Neural cell (in vitro differentiated cells): ENCODE results near the gene CNTNAP5. TPM values are rescaled to one million over a fixed set of nuclear protein-coding genes. Genes with fewer than 3 reads are reported as not detected.

Source experiments
- H2AFZ ChIP-seq: fragments of 200-600, 300-800 bp; sonication (generic), shearing (Covaris generic); 2 replicates; pipeline ENCODE4 v1.6.0; 2014; ENCODE audit warnings: low read depth, mild to moderate bottlenecking, antibody characterized with exemption, low read length, moderate library complexity
- H3F3A ChIP-seq: fragments of 200-600 bp; shearing (Covaris generic); 2 replicates; pipeline ENCODE4 v1.6.1; 2016; ENCODE audit warnings: mild to moderate bottlenecking, moderate library complexity, mixed read lengths, antibody characterized with exemption, low read length; ENCODE audit not compliant: insufficient read depth, poor library complexity, severe bottlenecking
- H3K27ac ChIP-seq: fragments of 200-600, 300-800 bp; sonication (generic), shearing (Covaris generic); 2 replicates; pipeline ENCODE4 v1.5.1; 2014; ENCODE audit warnings: mild to moderate bottlenecking, low read length, moderate library complexity
- H3K27me3 ChIP-seq: fragments of 300-800, 200-600 bp; sonication (generic), shearing (Covaris generic); 2 replicates; pipeline ENCODE4 v1.6.0; 2014; ENCODE audit warnings: mild to moderate bottlenecking, low read depth, low read length, moderate library complexity; ENCODE audit not compliant: insufficient read depth
- H3K36me3 ChIP-seq: fragments of 300-800, 200-600 bp; sonication (generic), shearing (Covaris generic); 2 replicates; pipeline ENCODE4 v1.5.1; 2014; ENCODE audit warnings: mild to moderate bottlenecking, antibody characterized with exemption, low read length, moderate library complexity; ENCODE audit not compliant: insufficient read depth
- H3K4me2 ChIP-seq: fragments of 300-800, 200-600 bp; sonication (generic), shearing (Covaris generic); 2 replicates; pipeline ENCODE4 v1.6.0; 2014; ENCODE audit warnings: mild to moderate bottlenecking, low read length
- H3K4me3 ChIP-seq: fragments of 300-800, 200-600 bp; sonication (generic), shearing (Covaris generic); 2 replicates; pipeline ENCODE4 v1.5.1; 2014; ENCODE audit warnings: mild to moderate bottlenecking, low read length, moderate library complexity
- H3K79me2 ChIP-seq: fragments of 200-600 bp; shearing (Covaris generic); replicated peaks from 2 replicates; pipeline ENCODE4 v1.6.0; 2014; ENCODE audit warnings: mild to moderate bottlenecking, low read length, moderate library complexity; ENCODE audit not compliant: insufficient read depth
- H3K9ac ChIP-seq: fragments of 300-800, 200-600 bp; sonication (generic), shearing (Covaris generic); 2 replicates; pipeline ENCODE4 v1.6.1; 2016; ENCODE audit warnings: mild to moderate bottlenecking, low read length, mixed read lengths
- H3K9me2 ChIP-seq: fragments of 200-600 bp; shearing (Covaris generic); 2 replicates; pipeline ENCODE4 v1.6.1; 2016; ENCODE audit warnings: mild to moderate bottlenecking, low read length, mixed read lengths; ENCODE audit not compliant: insufficient read depth
- H3K9me3 ChIP-seq: fragments of 200-600, 300-800 bp; sonication (generic), shearing (Covaris generic); 2 replicates; pipeline ENCODE4 v1.6.1; 2016; ENCODE audit warnings: mild to moderate bottlenecking, mixed run types, low read length, moderate library complexity, mixed read lengths
- H4K20me1 ChIP-seq: fragments of 200-600 bp; shearing (Covaris generic); 2 replicates; pipeline ENCODE4 v1.6.1; 2016; ENCODE audit warnings: mild to moderate bottlenecking, mixed run types; ENCODE audit not compliant: insufficient read depth
- CTCF ChIP-seq: fragments of 450-650 bp; IDR thresholded peaks from 2 replicates; pipeline ENCODE4 v1.5.1; 2014; ENCODE audit warnings: antibody characterized with exemption, mild to moderate bottlenecking, moderate library complexity; ENCODE audit not compliant: poor library complexity, severe bottlenecking
- EP300 ChIP-seq: fragments of 450-650 bp; conservative IDR thresholded peaks from 2 replicates; pipeline ENCODE4 v1.6.1; 2014; ENCODE audit warnings: antibody characterized with exemption, mild to moderate bottlenecking, moderate library complexity; ENCODE audit not compliant: poor library complexity, severe bottlenecking
- EZH2 ChIP-seq: fragments of 200-600, 300-800 bp; shearing (Covaris generic), sonication (generic); IDR thresholded peaks from 2 replicates; pipeline ENCODE4 v1.6.1; 2014; ENCODE audit warnings: antibody characterized with exemption, low read length, borderline replicate concordance, mild to moderate bottlenecking; ENCODE audit not compliant: insufficient read depth, poor library complexity, severe bottlenecking
- MXI1 ChIP-seq: fragments of 450-650 bp; conservative IDR thresholded peaks from 2 replicates; pipeline ENCODE4 v1.6.1; 2014; ENCODE audit warnings: antibody characterized with exemption, mild to moderate bottlenecking; ENCODE audit not compliant: poor library complexity, severe bottlenecking
- POLR2AphosphoS5 ChIP-seq: IDR thresholded peaks from 2 replicates; pipeline ENCODE4 v1.6.1; 2012
- RAD21 ChIP-seq: fragments of 450-650 bp; conservative IDR thresholded peaks from 2 replicates; pipeline ENCODE4 v1.6.1; 2014; ENCODE audit warnings: antibody characterized with exemption, mild to moderate bottlenecking, moderate library complexity
- REST ChIP-seq: IDR thresholded peaks from 2 replicates; pipeline ENCODE4 v1.6.1; 2012; ENCODE audit warnings: borderline replicate concordance
- SMC3 ChIP-seq: fragments of 450-650 bp; conservative IDR thresholded peaks from 2 replicates; pipeline ENCODE4 v1.6.1; 2014; ENCODE audit warnings: antibody characterized with exemption, mild to moderate bottlenecking, moderate library complexity; ENCODE audit not compliant: poor library complexity
- TAF1 ChIP-seq: IDR thresholded peaks from 2 replicates; pipeline ENCODE4 v1.6.1; 2012; ENCODE audit warnings: low read depth
- polyA plus RNA-seq: library from polyadenylated mRNA; depleted of rRNA; stranded (reverse); fragments of >200 nt; gene quantifications from 2 replicates; pipeline ENCODE4 v1.2.3, GENCODE V29; 2014

Gene CNTNAP5
- polyA plus RNA-seq, 1 donor from 2014 or later: 19.3 TPM

- Histone ChIP-seq H3K9me2 (no peaks in the 10 kb centered on the region), H4K20me1 (no peaks in the 10 kb centered on the region), H3F3A (no peaks in the 10 kb centered on the region), H3K27me3 (no peaks in the 10 kb centered on the region), H3K9ac (no peak overlapping the region), H2AFZ (no peak overlapping the region), H3K9me3 (no peaks in the 10 kb centered on the region), H3K36me3 (no peaks in the 10 kb centered on the region), H3K27ac (no peak overlapping the region), H3K4me3 (no peak overlapping the region), H3K79me2 (no peaks in the 10 kb centered on the region), H3K4me2 (no peak overlapping the region)
- no peak for TF ChIP-seq POLR2AphosphoS5
- TF ChIP-seq MXI1: no peak
- no peak for TF ChIP-seq TAF1
- no peak for TF ChIP-seq RAD21
- no peak for TF ChIP-seq CTCF
- no peak for TF ChIP-seq REST
- TF ChIP-seq EZH2: no peak
- TF ChIP-seq SMC3: no peak
- no peak for TF ChIP-seq EP300
Measured at GRCh38 chr2:124670187-124670586, 645.1 kb downstream of the CNTNAP5 start.

GRCh38 chr2:124678043-124678442, 653.0 kb downstream of the CNTNAP5 start:
- no peak overlapping the region for H3K27ac ChIP-seq
- TF ChIP-seq TAF1 (no peak), REST (no peak), EP300 (no peak), EZH2 (no peak), RAD21 (no peak), POLR2AphosphoS5 (no peak), SMC3 (no peak)
- H3K79me2 ChIP-seq: no peaks in the 10 kb centered on the region
- H2AFZ ChIP-seq: no peak overlapping the region
- H3K27me3 ChIP-seq: no peaks in the 10 kb centered on the region
- H3K9me2 ChIP-seq: no peaks in the 10 kb centered on the region
- H3K4me2 ChIP-seq: no peak overlapping the region
- no peaks in the 10 kb centered on the region for H3K9me3 ChIP-seq
- H3K9ac ChIP-seq: no peak overlapping the region
- H3K4me3 ChIP-seq: no peak overlapping the region
- H3K36me3 ChIP-seq: no peaks in the 10 kb centered on the region
- H4K20me1 ChIP-seq: no peaks in the 10 kb centered on the region
- no peaks in the 10 kb centered on the region for H3F3A ChIP-seq
